K562 (cell line): Measurements from ENCODE around the gene PFKFB2. TPM values are rescaled to one million over a fixed set of nuclear protein-coding genes. Genes with fewer than 3 reads are reported as not detected.
A peak's percentile ranks its signal among the peaks of the same experiment; 100 is the strongest.

Source experiments
- ARHGAP35 ChIP-seq: fragments of 450-650 bp; IDR thresholded peaks from 2 replicates; pipeline ENCODE4 v1.6.1; 2018; ENCODE audit not compliant: partially characterized antibody
- ATF6 ChIP-seq: sonication (generic); formaldehyde crosslinking; IDR thresholded peaks from 2 replicates; pipeline ENCODE4 v1.4.0; 2020; ENCODE audit warnings: mild to moderate bottlenecking, missing genetic modification reagents
- BHLHE40 ChIP-seq: IDR thresholded peaks from 2 replicates; pipeline ENCODE4 v1.6.1; 2011; ENCODE audit warnings: low read length, improper control_type of control experiment
- C11orf30 ChIP-seq: fragments of 450-650 bp; IDR thresholded peaks from 2 replicates; pipeline ENCODE4 v1.6.1; 2016; ENCODE audit warnings: low read depth, mild to moderate bottlenecking
- CBFB ChIP-seq: sonication (generic); formaldehyde crosslinking; IDR thresholded peaks from 2 replicates; pipeline ENCODE4 v1.4.0; 2020; ENCODE audit warnings: mild to moderate bottlenecking, missing genetic modification reagents
- ESRRA ChIP-seq: fragments of 450-650 bp; IDR thresholded peaks from 2 replicates; pipeline ENCODE4 v1.6.1; 2014; ENCODE audit warnings: low read depth, mild to moderate bottlenecking, moderate library complexity, borderline replicate concordance
- MAFF ChIP-seq: IDR thresholded peaks from 2 replicates; pipeline ENCODE4 v1.6.1; 2012; ENCODE audit warnings: low read length, improper control_type of control experiment
- NEUROD1 ChIP-seq: fragments of 150-350 bp; IDR thresholded peaks from 2 replicates; pipeline ENCODE4 v1.6.1; 2014; ENCODE audit warnings: borderline replicate concordance, low read length, low read depth; ENCODE audit not compliant: partially characterized antibody
- SRSF3 ChIP-seq: fragments of 200-400 bp; formaldehyde crosslinking; IDR thresholded peaks from 2 replicates; pipeline ENCODE4 v1.6.1; 2016; ENCODE audit warnings: mild to moderate bottlenecking, low read length, moderate library complexity; ENCODE audit not compliant: insufficient read depth
- TAF1 ChIP-seq: IDR thresholded peaks from 2 replicates; pipeline ENCODE4 v1.6.1; 2011; ENCODE audit warnings: mild to moderate bottlenecking, low read length, moderate library complexity; ENCODE audit not compliant: insufficient read depth, control insufficient read depth, severe bottlenecking; ENCODE audit errors: extremely low read depth
- ZBTB7A ChIP-seq: IDR thresholded peaks from 2 replicates; pipeline ENCODE4 v1.6.1; 2011; ENCODE audit warnings: low read depth, mild to moderate bottlenecking, low read length, moderate library complexity, borderline replicate concordance; ENCODE audit not compliant: control insufficient read depth
- polyA plus RNA-seq, 8 experiments: library from polyadenylated mRNA; depleted of rRNA in 4 of 8; stranded (reverse) in 5 of 8; unstranded in 3 of 8; fragments of >200 nt; fragmentation: Nextera tagmentation in 2 of 8; fragmentation: Illumina TruSeq in 1 of 8; extraction: Ambion mirVana in 2 of 8; extraction: Trizol in 1 of 8; gene quantifications; 2 replicates each; pipeline versions ENCODE4 v1.2.1 to v1.2.3, GENCODE V29; 2011 to 2014; ENCODE audit warnings: inconsistent platforms in 1 of 8, missing spikeins in 1 of 8
- total RNA-seq, 7 experiments: library from RNA; depleted of rRNA in 6 of 7; stranded (reverse); fragments of >200 nt in 6 of 7; fragmentation: Illumina TruSeq in 2 of 7; extraction: Trizol in 2 of 7; gene quantifications; 2 replicates each; pipeline versions ENCODE4 v1.2.1 to v1.2.3, GENCODE V29; 2011 to 2021; ENCODE audit warnings: low replicate concordance in 1 of 7
- TF ChIP-seq, protein P1 (sequence below): fragments of 450-650 bp; IDR thresholded peaks from 2 replicates; pipeline ENCODE4 v1.7.0; 2016; ENCODE audit warnings: borderline replicate concordance
- TF ChIP-seq, protein P2 (sequence below): sonication (generic); formaldehyde crosslinking; IDR thresholded peaks from 2 replicates; pipeline ENCODE4 v1.8.1; 2023; ENCODE audit warnings: missing genetic modification reagents, mild to moderate bottlenecking, borderline replicate concordance
- TF ChIP-seq, protein P3 (sequence below): fragments of 200-800 bp; sonication (Bioruptor generic); IDR thresholded peaks from 2 replicates; pipeline ENCODE4 v1.6.1; 2017; ENCODE audit warnings: missing genetic modification characterization, missing compliant biosample characterization
- TF ChIP-seq, protein P4 (sequence below): fragments of 250-450 bp; sonication (Bioruptor Pico); IDR thresholded peaks from 2 replicates; pipeline ENCODE4 v1.5.0; 2021

PFKFB2 gene
- total and polyA plus RNA-seq, 9 of the 15 experiments (the other 6 are each of a cell fraction or from before 2014, with no cell fraction given), result 6.9 to 26.0 (median 16.4) TPM

GRCh38 chr1:207050480-207051190 lies 2.4 kb upstream of the PFKFB2 start (continued):
- TF ChIP-seq TAF1 (peak; percentile 88), MAFF (peak; percentile 53; the same call in 1 of the 2 replicates), NEUROD1 (peak; percentile 79), ATF6 (CRISPR knock-in tag) (peak; percentile 43; the same call in 1 of the 2 replicates), SRSF3 (0 out of 2 replicates have a peak, but pooled peaks have one; percentile 61), BHLHE40 (no peak), CBFB (CRISPR knock-in tag) (peak; percentile 34; the same call in 1 of the 2 replicates), ESRRA (peak; percentile 52; the same call in 1 of the 2 replicates), C11orf30 (peak; percentile 24; the same call in 1 of the 2 replicates), ZBTB7A (peak; percentile 50; the same call in 1 of the 2 replicates), ARHGAP35 (peak; percentile 93)
- TF ChIP-seq, protein P1, sequence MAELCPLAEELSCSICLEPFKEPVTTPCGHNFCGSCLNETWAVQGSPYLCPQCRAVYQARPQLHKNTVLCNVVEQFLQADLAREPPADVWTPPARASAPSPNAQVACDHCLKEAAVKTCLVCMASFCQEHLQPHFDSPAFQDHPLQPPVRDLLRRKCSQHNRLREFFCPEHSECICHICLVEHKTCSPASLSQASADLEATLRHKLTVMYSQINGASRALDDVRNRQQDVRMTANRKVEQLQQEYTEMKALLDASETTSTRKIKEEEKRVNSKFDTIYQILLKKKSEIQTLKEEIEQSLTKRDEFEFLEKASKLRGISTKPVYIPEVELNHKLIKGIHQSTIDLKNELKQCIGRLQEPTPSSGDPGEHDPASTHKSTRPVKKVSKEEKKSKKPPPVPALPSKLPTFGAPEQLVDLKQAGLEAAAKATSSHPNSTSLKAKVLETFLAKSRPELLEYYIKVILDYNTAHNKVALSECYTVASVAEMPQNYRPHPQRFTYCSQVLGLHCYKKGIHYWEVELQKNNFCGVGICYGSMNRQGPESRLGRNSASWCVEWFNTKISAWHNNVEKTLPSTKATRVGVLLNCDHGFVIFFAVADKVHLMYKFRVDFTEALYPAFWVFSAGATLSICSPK, result no peak
- TF ChIP-seq, protein P2, sequence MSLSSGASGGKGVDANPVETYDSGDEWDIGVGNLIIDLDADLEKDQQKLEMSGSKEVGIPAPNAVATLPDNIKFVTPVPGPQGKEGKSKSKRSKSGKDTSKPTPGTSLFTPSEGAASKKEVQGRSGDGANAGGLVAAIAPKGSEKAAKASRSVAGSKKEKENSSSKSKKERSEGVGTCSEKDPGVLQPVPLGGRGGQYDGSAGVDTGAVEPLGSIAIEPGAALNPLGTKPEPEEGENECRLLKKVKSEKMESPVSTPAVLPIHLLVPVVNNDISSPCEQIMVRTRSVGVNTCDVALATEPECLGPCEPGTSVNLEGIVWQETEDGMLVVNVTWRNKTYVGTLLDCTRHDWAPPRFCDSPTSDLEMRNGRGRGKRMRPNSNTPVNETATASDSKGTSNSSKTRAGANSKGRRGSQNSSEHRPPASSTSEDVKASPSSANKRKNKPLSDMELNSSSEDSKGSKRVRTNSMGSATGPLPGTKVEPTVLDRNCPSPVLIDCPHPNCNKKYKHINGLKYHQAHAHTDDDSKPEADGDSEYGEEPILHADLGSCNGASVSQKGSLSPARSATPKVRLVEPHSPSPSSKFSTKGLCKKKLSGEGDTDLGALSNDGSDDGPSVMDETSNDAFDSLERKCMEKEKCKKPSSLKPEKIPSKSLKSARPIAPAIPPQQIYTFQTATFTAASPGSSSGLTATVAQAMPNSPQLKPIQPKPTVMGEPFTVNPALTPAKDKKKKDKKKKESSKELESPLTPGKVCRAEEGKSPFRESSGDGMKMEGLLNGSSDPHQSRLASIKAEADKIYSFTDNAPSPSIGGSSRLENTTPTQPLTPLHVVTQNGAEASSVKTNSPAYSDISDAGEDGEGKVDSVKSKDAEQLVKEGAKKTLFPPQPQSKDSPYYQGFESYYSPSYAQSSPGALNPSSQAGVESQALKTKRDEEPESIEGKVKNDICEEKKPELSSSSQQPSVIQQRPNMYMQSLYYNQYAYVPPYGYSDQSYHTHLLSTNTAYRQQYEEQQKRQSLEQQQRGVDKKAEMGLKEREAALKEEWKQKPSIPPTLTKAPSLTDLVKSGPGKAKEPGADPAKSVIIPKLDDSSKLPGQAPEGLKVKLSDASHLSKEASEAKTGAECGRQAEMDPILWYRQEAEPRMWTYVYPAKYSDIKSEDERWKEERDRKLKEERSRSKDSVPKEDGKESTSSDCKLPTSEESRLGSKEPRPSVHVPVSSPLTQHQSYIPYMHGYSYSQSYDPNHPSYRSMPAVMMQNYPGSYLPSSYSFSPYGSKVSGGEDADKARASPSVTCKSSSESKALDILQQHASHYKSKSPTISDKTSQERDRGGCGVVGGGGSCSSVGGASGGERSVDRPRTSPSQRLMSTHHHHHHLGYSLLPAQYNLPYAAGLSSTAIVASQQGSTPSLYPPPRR (CRISPR knock-in tag), result no peak; the same call in 1 of the 2 replicates
- TF ChIP-seq, protein P3, sequence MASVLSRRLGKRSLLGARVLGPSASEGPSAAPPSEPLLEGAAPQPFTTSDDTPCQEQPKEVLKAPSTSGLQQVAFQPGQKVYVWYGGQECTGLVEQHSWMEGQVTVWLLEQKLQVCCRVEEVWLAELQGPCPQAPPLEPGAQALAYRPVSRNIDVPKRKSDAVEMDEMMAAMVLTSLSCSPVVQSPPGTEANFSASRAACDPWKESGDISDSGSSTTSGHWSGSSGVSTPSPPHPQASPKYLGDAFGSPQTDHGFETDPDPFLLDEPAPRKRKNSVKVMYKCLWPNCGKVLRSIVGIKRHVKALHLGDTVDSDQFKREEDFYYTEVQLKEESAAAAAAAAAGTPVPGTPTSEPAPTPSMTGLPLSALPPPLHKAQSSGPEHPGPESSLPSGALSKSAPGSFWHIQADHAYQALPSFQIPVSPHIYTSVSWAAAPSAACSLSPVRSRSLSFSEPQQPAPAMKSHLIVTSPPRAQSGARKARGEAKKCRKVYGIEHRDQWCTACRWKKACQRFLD (CRISPR knock-in tag), result peak; percentile 64; the same call in 1 of the 2 replicates
- TF ChIP-seq, protein P4, sequence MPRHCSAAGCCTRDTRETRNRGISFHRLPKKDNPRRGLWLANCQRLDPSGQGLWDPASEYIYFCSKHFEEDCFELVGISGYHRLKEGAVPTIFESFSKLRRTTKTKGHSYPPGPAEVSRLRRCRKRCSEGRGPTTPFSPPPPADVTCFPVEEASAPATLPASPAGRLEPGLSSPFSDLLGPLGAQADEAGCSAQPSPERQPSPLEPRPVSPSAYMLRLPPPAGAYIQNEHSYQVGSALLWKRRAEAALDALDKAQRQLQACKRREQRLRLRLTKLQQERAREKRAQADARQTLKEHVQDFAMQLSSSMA (CRISPR knock-in tag), result 0 out of 2 replicates have a peak, but pooled peaks have one; percentile 9
